K562 (cell line): ENCODE results near the gene ANAPC5. TPM values are rescaled to one million over a fixed set of nuclear protein-coding genes. Genes with fewer than 3 reads are reported as not detected.

Experiments used
- AFF1 ChIP-seq, 2 experiments: fragments of 450-650 bp; IDR thresholded peaks; 2 replicates each; pipeline ENCODE4 v1.6.1; 2018; ENCODE audit warnings: mild to moderate bottlenecking in 2 of 2, low read depth in 1 of 2; ENCODE audit not compliant: partially characterized antibody in 2 of 2
- ARID3A ChIP-seq: IDR thresholded peaks from 2 replicates; pipeline ENCODE4 v1.6.1; 2012; ENCODE audit warnings: low read depth, low read length, improper control_type of control experiment, borderline replicate concordance
- COPS2 ChIP-seq: fragments of 450-650 bp; conservative IDR thresholded peaks from 2 replicates; pipeline ENCODE4 v1.6.1; 2016; ENCODE audit warnings: mild to moderate bottlenecking, moderate library complexity
- DMBX1 ChIP-seq: fragments of 250-450 bp; sonication (Bioruptor Pico); IDR thresholded peaks from 2 replicates; pipeline ENCODE4 v1.8.0; 2022; ENCODE audit warnings: inconsistent platforms, mild to moderate bottlenecking, moderate library complexity, borderline replicate concordance
- FOXJ2 ChIP-seq: fragments of 200-800 bp; sonication (Bioruptor generic); IDR thresholded peaks from 2 replicates; pipeline ENCODE4 v1.6.1; 2016; ENCODE audit warnings: missing genetic modification characterization, missing compliant biosample characterization
- MBD2 ChIP-seq: sonication (generic); IDR thresholded peaks from 2 replicates; pipeline ENCODE4 v1.6.1; 2016; ENCODE audit warnings: low read depth, borderline replicate concordance
- NFIX ChIP-seq: fragments of 250-450 bp; sonication (Bioruptor Pico); IDR thresholded peaks from 2 replicates; pipeline ENCODE4 v1.4.0; 2020; ENCODE audit warnings: low read depth, mild to moderate bottlenecking, moderate library complexity
- PHTF2 ChIP-seq: fragments of 250-450 bp; sonication (Bioruptor Pico); IDR thresholded peaks from 2 replicates; pipeline ENCODE4 v1.5.0; 2021; ENCODE audit warnings: mild to moderate bottlenecking
- SFPQ ChIP-seq: fragments of 200-400 bp; formaldehyde crosslinking; IDR thresholded peaks from 2 replicates; pipeline ENCODE4 v1.6.1; 2017; ENCODE audit warnings: mild to moderate bottlenecking, low read depth, low read length, moderate library complexity
- TEAD1 ChIP-seq, 2 experiments: fragments of 450-650 bp in 1 of 2; sonication (generic) in 1 of 2; formaldehyde crosslinking; IDR thresholded peaks; 2 replicates each; pipeline versions ENCODE4 v1.4.0 to v1.8.0; 2020 to 2022; ENCODE audit warnings: mild to moderate bottlenecking in 2 of 2, missing genetic modification reagents in 1 of 2
- TGIF2 ChIP-seq: sonication (generic); formaldehyde crosslinking; IDR thresholded peaks from 2 replicates; pipeline ENCODE4 v1.8.1; 2022; ENCODE audit warnings: mild to moderate bottlenecking, missing genetic modification reagents, moderate library complexity
- VEZF1 ChIP-seq: fragments of 200-800 bp; sonication (Bioruptor generic); IDR thresholded peaks from 2 replicates; pipeline ENCODE4 v1.6.1; 2017; ENCODE audit warnings: missing genetic modification characterization, missing compliant biosample characterization
- ZC3H11A ChIP-seq: IDR thresholded peaks from 2 replicates; pipeline ENCODE4 v1.6.1; 2012; ENCODE audit warnings: low read depth, low read length, improper control_type of control experiment
- ZNF347 ChIP-seq: fragments of 450-650 bp; formaldehyde crosslinking; IDR thresholded peaks from 2 replicates; pipeline ENCODE4 v1.4.0; 2020; ENCODE audit warnings: low read depth, mild to moderate bottlenecking, moderate library complexity
- ZNF57 ChIP-seq: fragments of 450-650 bp; formaldehyde crosslinking; IDR thresholded peaks from 2 replicates; pipeline ENCODE4 v1.4.0; 2020; ENCODE audit warnings: mild to moderate bottlenecking, moderate library complexity
- ZNF764 ChIP-seq: fragments of 250-450 bp; sonication (Bioruptor Pico); IDR thresholded peaks from 2 replicates; pipeline ENCODE4 v1.4.0; 2020; ENCODE audit warnings: low read depth, mild to moderate bottlenecking, moderate library complexity
- polyA plus RNA-seq, 8 experiments: library from polyadenylated mRNA; depleted of rRNA in 4 of 8; stranded (reverse) in 5 of 8; unstranded in 3 of 8; fragments of >200 nt; fragmentation: Nextera tagmentation in 2 of 8; fragmentation: Illumina TruSeq in 1 of 8; extraction: Ambion mirVana in 2 of 8; extraction: Trizol in 1 of 8; gene quantifications; 2 replicates each; pipeline versions ENCODE4 v1.2.1 to v1.2.3, GENCODE V29; 2011 to 2014; ENCODE audit warnings: inconsistent platforms in 1 of 8, missing spikeins in 1 of 8
- total RNA-seq, 7 experiments: library from RNA; depleted of rRNA in 6 of 7; stranded (reverse); fragments of >200 nt in 6 of 7; fragmentation: Illumina TruSeq in 2 of 7; extraction: Trizol in 2 of 7; gene quantifications; 2 replicates each; pipeline versions ENCODE4 v1.2.1 to v1.2.3, GENCODE V29; 2011 to 2021; ENCODE audit warnings: low replicate concordance in 1 of 7
- TF ChIP-seq, protein P1 (sequence below): fragments of 450-650 bp; IDR thresholded peaks from 2 replicates; pipeline ENCODE4 v1.6.1; 2016; ENCODE audit warnings: low read depth, mild to moderate bottlenecking, moderate library complexity

ANAPC5 gene
- total and polyA plus RNA-seq, 9 of the 15 experiments (the other 6 are each of a cell fraction or from before 2014, with no cell fraction given) = 136 to 315 (median 197) TPM

GRCh38 chr12:121296618-121297434 is 55.4 kb downstream of the ANAPC5 start, which contains the start of gene CAMKK2 (continued):
- TF ChIP-seq SFPQ (no peak), VEZF1 (CRISPR knock-in tag) (peak; percentile 97), MBD2 (no peak; the same call in 1 of the 2 replicates), ZNF764 (CRISPR knock-in tag) (no peak), ARID3A (no peak), ZNF57 (CRISPR knock-in tag) (no peak), NFIX (no peak), TEAD1 (CRISPR knock-in tag; IDR thresholded peaks at IDR 0.05) (no peak), ZNF347 (CRISPR knock-in tag) (no peak), AFF1 (IDR thresholded peaks at IDR 0.05; ENCODE audit: low read depth in 1 of 2, partially characterized antibody in 2 of 2) (no peak), COPS2 (no peak), ZC3H11A (no peak), DMBX1 (CRISPR knock-in tag) (peak; percentile 89), PHTF2 (CRISPR knock-in tag) (no peak), TGIF2 (CRISPR knock-in tag) (no peak), FOXJ2 (no peak)
- TF ChIP-seq, protein P1, sequence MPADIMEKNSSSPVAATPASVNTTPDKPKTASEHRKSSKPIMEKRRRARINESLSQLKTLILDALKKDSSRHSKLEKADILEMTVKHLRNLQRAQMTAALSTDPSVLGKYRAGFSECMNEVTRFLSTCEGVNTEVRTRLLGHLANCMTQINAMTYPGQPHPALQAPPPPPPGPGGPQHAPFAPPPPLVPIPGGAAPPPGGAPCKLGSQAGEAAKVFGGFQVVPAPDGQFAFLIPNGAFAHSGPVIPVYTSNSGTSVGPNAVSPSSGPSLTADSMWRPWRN = no peak
